Astrocyte of the spinal cord (primary cell): Measurements from ENCODE around the gene MTPN.

Experiments used
- DNase-seq: peaks from one replicate; pipeline ENCODE4 v3.0.0; 2011; ENCODE audit warnings: low read depth, low spot score
- H3K4me3 ChIP-seq: 2 replicates; pipeline ENCODE4 v1.5.1; 2011; ENCODE audit warnings: low read depth, mild to moderate bottlenecking, low read length, moderate library complexity
- in situ Hi-C: cut with HindIII; loops from 2 replicates; pipeline ENCODE4 v1.10.0; 2017; ENCODE audit warnings: low sequenced_read_pairs
- TF ChIP-seq, protein P1 (sequence below): IDR thresholded peaks from 2 replicates; pipeline ENCODE4 v1.5.1; 2012; ENCODE audit warnings: low read depth, mild to moderate bottlenecking, low read length, inconsistent platforms

MTPN gene

DNA sequence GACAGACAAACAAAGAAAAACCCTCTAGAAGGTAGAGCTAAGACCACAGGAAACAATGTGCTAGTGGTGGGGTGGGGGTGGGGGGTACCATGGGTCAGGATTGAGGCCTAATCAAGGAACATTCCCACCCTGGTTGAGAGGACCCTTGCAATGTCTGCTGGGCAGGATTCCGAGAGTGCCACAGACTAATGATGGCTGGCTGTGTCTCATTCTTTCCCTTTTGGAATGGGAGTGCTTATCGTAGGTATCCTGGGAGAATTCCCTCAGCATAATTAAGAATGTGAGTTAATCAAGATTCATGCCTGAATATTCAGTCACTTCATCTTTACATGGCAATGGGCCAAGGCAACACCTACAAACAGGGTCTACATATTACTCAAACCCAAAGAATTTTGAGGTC lies 14.7 kb upstream of the MTPN start:
- no peak for DNase-seq
- TF ChIP-seq, protein P1, sequence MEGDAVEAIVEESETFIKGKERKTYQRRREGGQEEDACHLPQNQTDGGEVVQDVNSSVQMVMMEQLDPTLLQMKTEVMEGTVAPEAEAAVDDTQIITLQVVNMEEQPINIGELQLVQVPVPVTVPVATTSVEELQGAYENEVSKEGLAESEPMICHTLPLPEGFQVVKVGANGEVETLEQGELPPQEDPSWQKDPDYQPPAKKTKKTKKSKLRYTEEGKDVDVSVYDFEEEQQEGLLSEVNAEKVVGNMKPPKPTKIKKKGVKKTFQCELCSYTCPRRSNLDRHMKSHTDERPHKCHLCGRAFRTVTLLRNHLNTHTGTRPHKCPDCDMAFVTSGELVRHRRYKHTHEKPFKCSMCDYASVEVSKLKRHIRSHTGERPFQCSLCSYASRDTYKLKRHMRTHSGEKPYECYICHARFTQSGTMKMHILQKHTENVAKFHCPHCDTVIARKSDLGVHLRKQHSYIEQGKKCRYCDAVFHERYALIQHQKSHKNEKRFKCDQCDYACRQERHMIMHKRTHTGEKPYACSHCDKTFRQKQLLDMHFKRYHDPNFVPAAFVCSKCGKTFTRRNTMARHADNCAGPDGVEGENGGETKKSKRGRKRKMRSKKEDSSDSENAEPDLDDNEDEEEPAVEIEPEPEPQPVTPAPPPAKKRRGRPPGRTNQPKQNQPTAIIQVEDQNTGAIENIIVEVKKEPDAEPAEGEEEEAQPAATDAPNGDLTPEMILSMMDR = no peak
- no peak overlapping the region for H3K4me3 ChIP-seq
- in situ Hi-C loops = no loop called here

DNA sequence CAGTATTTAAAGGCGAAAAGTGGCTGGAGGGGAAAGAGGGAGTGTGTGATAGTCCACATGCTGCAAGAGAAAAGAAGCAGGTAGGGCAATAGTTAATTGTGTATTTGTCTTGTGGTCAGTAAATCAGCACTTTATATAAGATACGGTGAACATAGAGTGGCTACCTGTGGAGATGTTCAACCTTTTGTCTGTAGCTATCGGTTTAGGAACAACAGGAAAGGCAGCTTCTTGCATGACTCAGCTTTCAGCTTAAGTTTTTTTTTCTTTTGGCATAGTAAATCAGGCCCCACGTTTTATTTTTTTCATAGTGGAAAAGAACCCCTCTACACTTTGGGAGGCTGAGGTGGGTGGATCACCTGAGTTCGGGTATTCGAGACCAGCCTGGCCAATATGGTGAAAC lies 14.2 kb upstream of the MTPN start:
- TF ChIP-seq, protein P1 = no peak
- in situ Hi-C loops = no loop called here
- no peak overlapping the region for H3K4me3 ChIP-seq
- no peak for DNase-seq

- in situ Hi-C loops = no loop called here
- TF ChIP-seq, protein P1 = no peak
- H3K4me3 ChIP-seq = no peak overlapping the region
- no peak for DNase-seq
Measured at GRCh38 chr7:135990258-135990657, 13.1 kb upstream of the MTPN start.

DNA sequence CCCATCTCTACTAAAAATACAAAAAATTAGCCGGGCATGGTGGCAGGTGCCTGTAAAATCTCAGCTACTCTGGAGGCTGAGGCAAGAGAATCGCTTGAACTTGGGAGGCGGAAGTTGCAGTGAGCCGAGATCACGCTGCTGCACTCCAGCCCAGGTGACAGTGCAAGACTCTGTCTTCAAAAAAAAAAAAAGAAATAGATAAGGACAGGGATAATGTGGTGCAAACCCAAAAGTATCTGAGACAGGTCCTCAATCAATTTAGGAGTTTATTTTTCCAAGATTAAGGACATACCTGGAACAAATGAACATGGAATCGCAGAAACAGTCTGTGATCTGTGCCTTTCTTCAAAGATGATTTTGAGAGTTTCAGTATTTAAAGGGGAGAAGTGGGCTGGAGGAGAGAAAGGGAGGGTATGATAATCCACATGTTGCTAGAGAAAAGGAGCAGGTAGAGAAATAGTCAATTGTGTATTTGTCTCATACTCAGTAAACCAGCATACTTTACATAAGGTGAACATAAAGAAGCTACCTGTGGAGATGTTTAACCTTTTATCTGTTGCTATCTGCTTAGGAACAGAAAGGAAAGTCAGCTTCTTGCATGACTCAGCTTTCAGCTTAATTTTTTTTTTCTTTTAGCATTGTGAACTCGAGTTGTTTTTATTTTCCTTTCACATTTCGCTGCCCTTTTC lies 4.9 kb upstream of the MTPN start:
- no peak for DNase-seq
- H3K4me3 ChIP-seq = no peak overlapping the region
- in situ Hi-C loops = no loop called here
- TF ChIP-seq, protein P1 = no peak

DNA sequence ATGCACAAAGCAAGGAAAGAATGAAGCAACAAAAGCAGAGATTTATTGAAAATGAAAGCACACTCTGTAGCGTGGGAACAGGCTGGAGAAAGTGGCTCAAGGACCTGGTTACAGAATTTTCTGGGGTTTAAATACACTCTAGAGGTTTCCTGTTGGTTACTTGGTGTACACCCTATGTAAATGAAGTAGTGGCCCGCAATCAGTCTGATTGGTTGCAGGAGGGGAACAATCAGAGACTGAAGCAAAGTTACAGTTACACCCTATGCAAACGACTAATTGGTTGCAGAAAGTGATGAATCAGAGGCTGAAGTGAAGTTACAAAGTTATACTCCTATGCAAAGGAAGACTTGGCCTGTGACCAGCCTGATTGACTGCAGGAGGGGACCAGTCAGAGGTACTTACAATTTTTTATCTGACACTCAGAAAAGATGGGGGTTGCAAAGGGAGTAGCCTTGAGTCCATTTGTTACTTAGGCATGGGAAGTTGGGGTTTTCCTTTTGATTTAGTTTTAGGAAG lies 3.6 kb upstream of the MTPN start:
- TF ChIP-seq, protein P1 = no peak
- DNase-seq = peak; percentile 59
- H3K4me3 ChIP-seq = no peak overlapping the region
- in situ Hi-C loops = no loop called here

DNA sequence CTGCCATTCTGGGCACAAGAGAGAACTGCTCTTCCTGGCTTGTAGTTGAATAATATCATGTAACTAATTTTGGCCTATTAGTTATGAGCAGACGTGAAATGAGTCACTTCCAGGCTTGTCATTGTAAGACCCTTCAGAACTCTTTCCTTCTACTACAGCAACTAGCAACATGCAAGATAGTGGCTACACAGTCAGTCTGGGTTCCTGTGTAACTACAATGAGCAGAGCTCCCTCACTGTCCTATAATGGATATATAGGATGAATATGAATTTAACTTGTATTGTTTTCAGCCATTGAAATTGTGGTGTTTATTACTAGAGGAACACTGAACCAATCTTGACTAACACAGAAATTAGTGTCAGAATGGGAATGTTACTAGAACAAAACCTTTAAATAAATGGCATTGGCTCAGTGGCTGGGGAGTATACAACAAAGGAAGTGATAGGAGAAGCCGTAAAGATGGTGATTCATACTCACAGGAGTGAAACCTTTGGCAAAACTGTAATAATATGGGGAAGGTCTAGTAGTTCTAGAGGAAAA lies 2.9 kb upstream of the MTPN start:
- H3K4me3 ChIP-seq = no peak overlapping the region
- in situ Hi-C loops = no loop called here
- DNase-seq = peak; percentile 46
- TF ChIP-seq, protein P1 = no peak
